Activated naive CD4-positive, alpha-beta T cell treated with Interleukin-2 at 50 U/mL for 16 hours (primary cell): Measurements from ENCODE around the gene KCTD16.

ENCODE experiments used
- DNase-seq: peaks from one replicate; pipeline ENCODE4 v3.0.0-alpha.2; 2020

The KCTD16 gene

GRCh38 chr5:144210655-144211054, 40.0 kb downstream of the KCTD16 start:
- no peak for DNase-seq

- DNase-seq, result no peak
These were observed 49.2 kb downstream of the KCTD16 start for GRCh38 chr5:144219869-144220268.

GRCh38 chr5:144227363-144227999, 56.8 kb downstream of the KCTD16 start:
- no peak for DNase-seq

GRCh38 chr5:144230806-144231205, 60.1 kb downstream of the KCTD16 start:
- DNase-seq, result no peak

- DNase-seq, result no peak
These were observed 61.6 kb downstream of the KCTD16 start for GRCh38 chr5:144232285-144232684.

- DNase-seq, result no peak
These were observed 65.8 kb downstream of the KCTD16 start for GRCh38 chr5:144236499-144236898.

- DNase-seq, result no peak
These were observed 67.2 kb downstream of the KCTD16 start for GRCh38 chr5:144237851-144238250.

GRCh38 chr5:144247131-144247530, 76.5 kb downstream of the KCTD16 start:
- DNase-seq, result no peak

- DNase-seq, result no peak
These were observed 77.3 kb downstream of the KCTD16 start for GRCh38 chr5:144248015-144248414.

- DNase-seq, result no peak
These were observed 79.2 kb downstream of the KCTD16 start for GRCh38 chr5:144249755-144250464.

- DNase-seq, result no peak
These were observed 83.9 kb downstream of the KCTD16 start for GRCh38 chr5:144254552-144254951.

- DNase-seq, result no peak
These were observed 89.4 kb downstream of the KCTD16 start for GRCh38 chr5:144260121-144260520.

GRCh38 chr5:144265643-144266247, 95.1 kb downstream of the KCTD16 start:
- no peak for DNase-seq

- no peak for DNase-seq
These were observed 97.4 kb downstream of the KCTD16 start for GRCh38 chr5:144267961-144268513.

GRCh38 chr5:144273232-144274027, 102.8 kb downstream of the KCTD16 start:
- no peak for DNase-seq

- no peak for DNase-seq
These were observed 104.7 kb downstream of the KCTD16 start for GRCh38 chr5:144275329-144275728.

GRCh38 chr5:144276034-144276822, 105.6 kb downstream of the KCTD16 start:
- no peak for DNase-seq

GRCh38 chr5:144281784-144282183, 111.1 kb downstream of the KCTD16 start:
- DNase-seq, result no peak

- no peak for DNase-seq
These were observed 113.4 kb downstream of the KCTD16 start for GRCh38 chr5:144284036-144284435.

GRCh38 chr5:144284931-144285502, 114.3 kb downstream of the KCTD16 start:
- no peak for DNase-seq

GRCh38 chr5:144289277-144289676, 118.6 kb downstream of the KCTD16 start:
- no peak for DNase-seq

- no peak for DNase-seq
These were observed 121.4 kb downstream of the KCTD16 start for GRCh38 chr5:144292029-144292428.
